Activated CD4-positive, alpha-beta T cell treated with anti-CD3 and anti-CD28 coated beads, Interleukin-2, amount 50 U/mL, for 4 hours (primary cell): Measurements from ENCODE around the gene BTNL9.
"Not testable (repeated sequence)": the region's sequence is repeated elsewhere in the genome, so short reads cannot be mapped to it uniquely, and the experiment has no call there.

ENCODE experiments used
- DNase-seq, 2 experiments: peaks; one replicate each; pipeline ENCODE4 v3.0.0-alpha.2; 2020

The BTNL9 gene

DNA sequence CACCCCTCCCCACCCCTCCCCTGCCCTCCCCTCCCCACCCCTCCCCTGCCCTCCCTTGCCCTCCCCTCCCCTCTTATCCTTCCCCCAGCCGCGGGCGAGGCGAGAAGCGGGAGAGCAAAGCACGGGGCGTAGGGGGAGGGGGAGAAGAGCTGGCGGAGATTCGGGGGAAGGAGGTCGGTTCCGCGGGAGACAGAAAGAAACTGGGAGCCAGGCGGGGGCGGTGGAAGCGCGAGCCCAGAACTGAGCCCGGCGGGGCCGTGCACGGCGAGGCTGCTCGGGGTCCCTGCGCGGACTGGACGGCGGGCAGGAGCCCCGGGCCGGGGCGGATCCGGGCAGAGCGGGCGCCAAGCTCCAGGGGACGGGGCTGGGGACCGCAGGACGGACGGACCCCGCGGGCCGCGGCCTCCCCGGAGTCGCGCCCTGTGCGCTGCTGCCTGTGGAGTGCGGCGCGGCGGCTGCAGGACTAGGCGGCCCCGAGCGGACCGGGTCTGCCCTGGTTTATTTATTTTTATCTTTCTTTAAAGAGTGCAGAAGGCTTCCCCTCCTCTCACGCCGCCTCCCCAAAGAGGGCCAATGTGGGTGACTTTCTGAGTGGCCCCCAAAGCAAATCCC is 61.1 kb downstream of the BTNL9 start:
- not testable (repeated sequence) for DNase-seq

DNA sequence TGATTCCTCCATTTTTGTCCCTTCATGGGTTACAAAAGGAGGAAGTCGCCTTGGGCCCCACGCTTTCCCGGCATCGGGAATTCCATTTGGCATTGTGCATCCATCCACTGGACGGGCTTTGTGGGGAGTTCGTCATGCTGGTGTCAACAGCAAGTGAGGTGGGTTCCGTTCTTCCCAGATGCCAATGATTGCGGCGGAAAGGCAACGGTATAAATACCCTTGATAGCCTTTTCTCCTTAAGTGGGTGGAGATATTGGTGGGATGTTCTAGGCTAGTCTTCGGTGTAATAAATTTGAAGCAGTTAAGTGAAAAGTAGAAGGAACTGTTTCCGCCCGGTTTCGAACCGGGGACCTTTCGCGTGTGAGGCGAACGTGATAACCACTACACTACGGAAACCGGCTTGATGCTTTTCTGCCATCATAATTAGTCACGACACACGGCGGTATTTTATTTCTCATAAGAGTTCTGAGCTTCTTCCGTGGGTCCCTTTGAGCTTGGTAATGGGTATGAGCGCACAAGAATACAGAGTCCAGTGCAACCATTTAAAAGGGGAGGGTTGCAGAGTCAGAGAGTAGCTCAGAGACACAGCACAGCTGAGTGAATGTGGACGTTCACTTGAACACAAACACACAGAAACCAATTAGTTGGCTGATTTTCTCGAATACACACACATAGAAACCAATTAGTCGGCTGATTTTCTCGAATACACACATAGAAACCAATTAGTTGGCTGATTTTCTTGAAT is 62.0 kb downstream of the BTNL9 start:
- DNase-seq = not testable (repeated sequence)

DNA sequence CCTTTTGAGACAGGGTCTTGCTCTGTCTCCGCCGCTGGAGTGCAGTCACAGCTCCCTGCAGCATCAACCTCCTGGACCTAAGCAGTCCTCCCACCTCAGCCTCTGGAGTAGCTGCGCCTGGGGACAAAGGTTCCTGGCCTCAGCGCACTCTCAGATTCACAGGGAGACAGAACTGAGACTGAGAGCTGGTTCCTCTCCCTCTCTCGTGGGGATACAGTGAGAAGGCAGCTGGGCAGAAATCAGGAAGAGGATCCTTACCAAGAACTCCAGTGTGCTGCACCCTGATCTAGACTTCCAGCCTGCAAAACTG is 64.1 kb downstream of the BTNL9 start:
- DNase-seq = not testable (repeated sequence)

DNA sequence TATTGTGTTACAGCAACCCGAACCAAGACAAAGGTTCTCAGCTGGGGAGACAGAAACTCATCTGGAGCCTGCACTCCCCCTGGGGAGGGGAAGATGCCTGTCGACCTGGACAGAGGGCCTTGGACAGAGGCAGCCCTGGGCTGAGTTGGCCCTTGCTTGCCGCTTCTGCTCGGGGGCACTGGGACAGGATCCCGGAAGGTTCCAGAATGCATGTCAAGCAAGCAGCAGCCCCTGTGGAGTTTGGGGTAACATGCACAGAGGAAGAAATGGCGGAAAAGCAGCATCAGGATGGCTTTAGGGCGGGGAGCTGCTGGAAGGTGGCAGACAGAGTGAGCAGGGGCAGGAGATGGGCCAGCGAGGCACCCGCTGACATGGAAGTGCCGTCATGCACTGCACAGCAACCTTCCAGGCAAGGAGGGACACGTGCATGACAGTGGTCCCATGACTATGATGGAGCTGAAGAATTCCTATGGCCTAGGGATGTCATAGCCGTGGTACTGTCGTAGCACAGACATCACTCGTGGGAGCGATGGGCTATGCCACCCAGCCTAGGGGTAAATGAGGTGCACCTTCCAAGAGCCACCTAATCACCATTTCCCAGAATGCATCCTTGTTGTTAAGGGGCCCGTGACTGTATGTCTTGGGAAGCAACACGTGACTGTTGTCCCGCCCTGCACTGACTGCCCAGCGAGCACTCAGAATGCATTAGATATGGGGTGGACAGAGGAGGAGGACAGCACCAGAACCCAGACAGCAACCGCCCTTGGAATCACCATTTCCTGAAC is 64.7 kb downstream of the BTNL9 start:
- DNase-seq = not testable (repeated sequence)

DNA sequence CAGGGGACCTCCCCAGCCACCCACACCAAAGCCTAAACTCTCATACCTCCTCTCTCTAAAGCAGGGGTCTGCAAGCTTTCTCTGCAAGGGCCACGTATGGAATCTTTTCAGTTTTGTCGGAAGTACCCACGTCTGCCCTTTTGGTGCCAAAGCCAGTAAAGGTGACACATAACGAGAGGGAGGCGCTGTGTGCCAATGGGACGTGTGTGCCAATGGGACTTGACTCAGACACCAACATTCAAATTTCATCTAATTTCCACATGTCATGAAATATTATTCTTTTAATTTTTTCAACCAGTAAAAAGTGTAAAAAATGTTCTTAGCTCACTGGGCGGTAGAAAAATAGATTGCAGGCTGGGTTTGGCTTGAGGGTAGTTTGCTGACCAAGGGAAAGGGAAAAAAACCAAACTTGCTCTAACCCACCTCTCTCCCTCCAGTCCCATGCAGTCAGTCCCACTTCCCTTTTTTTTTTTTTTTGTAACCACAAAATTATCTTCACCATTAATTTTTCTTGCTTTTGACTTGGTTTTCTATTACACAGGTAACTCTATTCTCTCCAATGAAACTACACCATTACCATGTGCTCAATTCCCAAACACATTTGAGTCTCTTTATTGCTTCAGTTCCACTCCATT is 65.4 kb downstream of the BTNL9 start:
- DNase-seq = no peak

DNA sequence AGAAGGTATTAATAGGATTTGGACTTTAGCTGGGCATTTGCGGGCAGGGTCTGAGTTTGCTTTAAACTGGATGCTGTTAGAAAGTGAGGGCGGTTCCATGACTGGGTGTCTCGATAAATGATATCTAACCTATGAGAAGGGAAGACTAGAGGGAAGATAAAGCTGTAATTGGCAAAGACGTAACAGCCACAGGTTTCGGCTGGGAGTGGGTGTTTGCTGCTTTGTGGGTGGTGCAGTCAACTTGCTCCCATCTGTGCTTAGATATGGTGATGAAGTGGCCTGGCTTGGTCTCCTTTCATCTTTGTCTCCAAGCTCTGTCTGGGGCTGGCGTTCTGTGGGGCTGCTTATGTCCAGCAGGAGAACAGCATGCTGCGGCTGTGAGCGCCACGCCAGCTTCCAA is 67.6 kb downstream of the BTNL9 start:
- no peak for DNase-seq

DNA sequence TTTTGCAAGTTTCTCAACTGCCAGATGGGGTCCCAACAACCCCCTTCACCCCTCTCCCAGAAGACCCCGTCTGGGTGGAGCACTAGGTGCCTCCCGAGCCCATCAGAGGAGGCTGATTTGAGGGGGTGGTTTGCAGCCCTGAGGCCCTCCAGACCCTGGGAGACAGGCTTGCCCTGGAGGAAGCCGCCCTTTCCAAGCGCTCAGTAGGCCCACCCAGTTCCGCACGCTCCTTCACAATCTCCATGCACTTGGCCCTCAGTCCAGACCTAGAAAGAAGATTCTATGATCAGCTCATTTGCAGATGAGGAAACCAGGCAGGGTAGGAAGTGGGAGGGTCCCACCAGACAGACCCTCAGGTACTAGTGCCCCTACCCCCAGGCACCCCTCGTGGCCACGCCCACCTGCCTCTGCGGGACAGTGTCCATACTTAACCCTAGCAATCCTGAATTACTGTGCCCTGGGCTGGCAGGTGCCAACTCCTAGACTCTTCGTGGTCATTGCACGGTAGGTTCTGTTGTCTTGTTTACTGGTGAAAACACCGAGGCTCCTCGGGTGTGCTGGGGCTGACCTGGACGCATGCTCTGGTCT is 68.6 kb downstream of the BTNL9 start:
- DNase-seq = no peak

DNA sequence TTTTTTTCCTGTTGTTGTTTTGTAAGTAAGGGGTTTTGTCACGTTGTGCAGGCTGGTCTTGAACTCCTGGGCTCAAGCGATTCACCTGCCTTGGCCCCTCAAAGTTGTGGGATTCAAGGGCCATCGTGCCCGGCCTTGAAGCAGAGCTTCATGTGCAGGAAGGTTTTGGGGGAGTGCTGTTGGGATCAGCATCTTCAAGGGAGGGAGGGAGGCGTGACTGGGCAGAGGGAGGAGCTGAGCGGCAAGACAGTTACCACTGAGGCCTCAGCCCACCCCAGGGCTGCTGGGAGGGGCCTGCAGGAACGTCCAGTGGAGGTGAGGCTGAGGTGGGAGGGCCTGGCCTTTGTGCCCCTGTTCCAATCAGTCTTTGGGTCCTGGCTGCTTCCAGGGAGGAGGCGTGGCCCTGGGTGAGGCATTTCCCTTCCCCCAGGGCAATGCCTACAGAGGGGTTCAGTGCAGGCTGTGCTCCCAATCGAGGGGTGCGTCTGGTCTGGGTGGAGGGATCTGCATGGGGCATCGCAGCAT is 69.5 kb downstream of the BTNL9 start:
- no peak for DNase-seq

DNA sequence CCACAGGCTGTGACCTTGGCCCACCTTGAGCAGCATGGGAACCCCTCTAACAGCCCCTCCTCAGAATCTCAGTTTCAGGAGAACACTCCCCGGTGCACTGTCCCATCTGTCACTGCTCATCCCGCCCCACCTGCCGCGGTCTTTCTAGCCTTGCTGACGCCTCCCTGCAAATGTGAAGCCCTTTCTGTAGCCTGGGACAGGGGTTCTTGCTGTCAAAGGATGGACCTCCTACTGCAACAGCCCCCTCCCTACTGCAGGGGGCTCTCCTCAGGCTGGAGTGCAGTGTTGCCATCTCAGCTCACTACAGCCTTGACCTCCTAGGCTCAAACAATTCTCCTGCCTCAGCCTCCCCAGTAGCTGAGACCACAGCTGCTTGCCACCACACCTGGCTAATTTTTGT is 70.9 kb downstream of the BTNL9 start:
- DNase-seq = no peak
